ENCODE measurements around the gene DHTKD1. TPM values are rescaled to one million over a fixed set of nuclear protein-coding genes. Genes with fewer than 3 reads are reported as not detected.

DHTKD1 gene
- total RNA-seq, 1 experiment from 2014 or later: 61.4 TPM

GRCh38 chr10:12061124-12061523 is 7.6 kb upstream of the DHTKD1 start:
- no peak for DNase-seq
- Histone ChIP-seq H3K4me3 (ENCODE audit: low read depth, low read length) (no peak overlapping the region), H3K27me3 (replicated peaks; ENCODE audit: control insufficient read depth, insufficient read depth, low read length) (no peaks in the 10 kb centered on the region), H3K4me1 (peaks cover 7% of the 10 kb centered on the region; the same call in 1 of the 2 replicates), H3K36me3 (ENCODE audit: control insufficient read depth, insufficient read depth, low read length) (no peaks in the 10 kb centered on the region), H3K9me3 (no peaks in the 10 kb centered on the region; the same call in 1 of the 2 replicates)
- no peaks in the 10 kb centered on the region for H3K27me3 Mint-ChIP-seq (ENCODE audit: insufficient read depth, unreplicated experiment)
- no TSS peak for BruUV-seq (replicated peaks)
- H3K9me3 Mint-ChIP-seq (ENCODE audit: unreplicated experiment): no peaks in the 10 kb centered on the region
- no peaks in the 10 kb centered on the region for H3K36me3 Mint-ChIP-seq (ENCODE audit: insufficient read depth, unreplicated experiment)
- POLR2A ChIA-PET: interaction anchor here (0.6 to 0.9 kb wide), 2 partner anchors 8 to 19 kb away, joined by 3 to 7 read pairs; partner anchors contain the start of gene UPF2
- no peaks in the 10 kb centered on the region for H3K4me1 Mint-ChIP-seq (ENCODE audit: low read depth, unreplicated experiment)
- intact Hi-C loops (cut with micrococcal nuclease; ENCODE audit: unreplicated experiment): no loop called here
- no peak for TF ChIP-seq CTCF (IDR thresholded peaks at IDR 0.05; ENCODE audit: insufficient read depth in 1 of 2, low read depth in 1 of 2, low read length in 1 of 2, severe bottlenecking in 1 of 2, unreplicated experiment in 1 of 2)
- CTCF ChIA-PET: no interaction called here
- H3K27ac Mint-ChIP-seq (ENCODE audit: unreplicated experiment): no peak overlapping the region
- no peak overlapping the region for H3K4me3 Mint-ChIP-seq (ENCODE audit: unreplicated experiment)

DNA sequence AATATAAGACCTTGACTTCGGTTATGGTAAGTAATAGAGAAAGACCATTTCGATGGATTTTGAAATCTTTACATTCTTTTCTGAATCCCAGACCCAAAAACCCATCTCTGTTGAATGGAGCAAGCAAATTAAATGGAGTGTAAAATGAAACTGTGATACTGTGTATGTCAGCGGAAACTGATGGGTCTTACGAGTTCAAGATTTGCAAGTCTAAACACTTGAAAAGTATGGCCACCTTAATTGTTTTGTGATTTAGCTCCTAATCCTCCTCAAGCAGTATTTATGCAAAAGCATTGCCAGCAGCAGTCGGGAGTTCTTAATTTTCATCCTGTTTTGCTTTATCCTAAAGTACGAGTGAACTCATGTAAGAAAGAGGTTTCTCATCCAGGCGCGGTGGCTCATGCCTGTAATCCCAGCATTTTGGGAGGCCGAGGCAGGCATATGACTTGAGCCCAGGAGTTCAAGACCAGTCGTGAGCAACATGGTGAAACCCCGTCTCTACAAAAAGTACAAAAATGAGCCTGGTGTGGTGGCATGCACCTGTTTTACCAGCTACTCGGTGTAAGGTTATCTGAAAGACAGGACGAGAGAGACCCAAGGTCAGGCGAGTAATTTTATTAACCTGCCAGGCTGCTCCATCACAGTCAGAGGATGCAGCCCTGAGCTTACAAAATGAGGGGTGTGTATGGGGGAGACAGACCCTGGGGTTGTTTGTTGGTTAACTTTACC is 5.8 kb upstream of the DHTKD1 start:
- H3K27ac Mint-ChIP-seq (ENCODE audit: unreplicated experiment): no peak overlapping the region
- peaks cover 7% of the 10 kb centered on the region; the same call in 1 of the 2 replicates for H3K4me1 ChIP-seq
- H3K36me3 ChIP-seq (ENCODE audit: control insufficient read depth, insufficient read depth, low read length): no peaks in the 10 kb centered on the region
- no peaks in the 10 kb centered on the region; the same call in 1 of the 2 replicates for H3K9me3 ChIP-seq
- no peaks in the 10 kb centered on the region for H3K9me3 Mint-ChIP-seq (ENCODE audit: unreplicated experiment)
- H3K27me3 Mint-ChIP-seq (ENCODE audit: insufficient read depth, unreplicated experiment): no peaks in the 10 kb centered on the region
- no peak for DNase-seq
- no peaks in the 10 kb centered on the region for H3K4me1 Mint-ChIP-seq (ENCODE audit: low read depth, unreplicated experiment)
- intact Hi-C loops (cut with micrococcal nuclease; ENCODE audit: unreplicated experiment): no loop called here
- no peak overlapping the region for H3K4me3 ChIP-seq (ENCODE audit: low read depth, low read length)
- BruUV-seq (replicated peaks): no TSS peak
- no peaks in the 10 kb centered on the region for H3K27me3 ChIP-seq (replicated peaks; ENCODE audit: control insufficient read depth, insufficient read depth, low read length)
- TF ChIP-seq CTCF (IDR thresholded peaks at IDR 0.05; ENCODE audit: insufficient read depth in 1 of 2, low read depth in 1 of 2, low read length in 1 of 2, severe bottlenecking in 1 of 2, unreplicated experiment in 1 of 2): no peak
- POLR2A ChIA-PET: interaction anchor here (0.8 kb wide), 1 partner anchor 20 kb away, joined by 7 read pairs; the partner anchor contains the start of gene UPF2
- H3K36me3 Mint-ChIP-seq (ENCODE audit: insufficient read depth, unreplicated experiment): no peaks in the 10 kb centered on the region
- CTCF ChIA-PET: interaction anchor here (0.6 to 1.6 kb wide), 2 partner anchors 20 to 270 kb away, joined by 4 to 7 read pairs; partner anchors contain the start of gene UPF2
- no peak overlapping the region for H3K4me3 Mint-ChIP-seq (ENCODE audit: unreplicated experiment)

GRCh38 chr10:12063483-12063818 is 5.3 kb upstream of the DHTKD1 start:
- no peak for DNase-seq
- H3K27ac Mint-ChIP-seq (ENCODE audit: unreplicated experiment): no peak overlapping the region
- POLR2A ChIA-PET: interaction anchor here (0.6 to 0.8 kb wide), 2 partner anchors 16 to 21 kb away, joined by 5 to 7 read pairs; partner anchors contain the start of gene UPF2
- BruUV-seq (replicated peaks): no TSS peak
- no peaks in the 10 kb centered on the region; the same call in 1 of the 2 replicates for H3K9me3 ChIP-seq
- no peak for TF ChIP-seq CTCF (IDR thresholded peaks at IDR 0.05; ENCODE audit: insufficient read depth in 1 of 2, low read depth in 1 of 2, low read length in 1 of 2, severe bottlenecking in 1 of 2, unreplicated experiment in 1 of 2)
- no peaks in the 10 kb centered on the region for H3K4me1 Mint-ChIP-seq (ENCODE audit: low read depth, unreplicated experiment)
- no peaks in the 10 kb centered on the region for H3K36me3 Mint-ChIP-seq (ENCODE audit: insufficient read depth, unreplicated experiment)
- H3K4me3 ChIP-seq (ENCODE audit: low read depth, low read length): no peak overlapping the region
- no peaks in the 10 kb centered on the region for H3K27me3 ChIP-seq (replicated peaks; ENCODE audit: control insufficient read depth, insufficient read depth, low read length)
- H3K27me3 Mint-ChIP-seq (ENCODE audit: insufficient read depth, unreplicated experiment): no peaks in the 10 kb centered on the region
- H3K36me3 ChIP-seq (ENCODE audit: control insufficient read depth, insufficient read depth, low read length): no peaks in the 10 kb centered on the region
- CTCF ChIA-PET: interaction anchor here (0.6 to 1.6 kb wide), 2 partner anchors 21 to 270 kb away, joined by 4 to 7 read pairs; partner anchors contain the start of gene UPF2
- H3K4me1 ChIP-seq: peaks cover 10% of the 10 kb centered on the region; the same call in 1 of the 2 replicates
- H3K9me3 Mint-ChIP-seq (ENCODE audit: unreplicated experiment): no peaks in the 10 kb centered on the region
- intact Hi-C loops (cut with micrococcal nuclease; ENCODE audit: unreplicated experiment): no loop called here
- H3K4me3 Mint-ChIP-seq (ENCODE audit: unreplicated experiment): no peak overlapping the region

Measured in Caco-2 (cell line).